Temporal lobe (tissue), 2 donors: ENCODE data around the gene FN3KRP. TPM values are rescaled to one million over a fixed set of nuclear protein-coding genes. Genes with fewer than 3 reads are reported as not detected.

Source experiments
- small RNA-seq: library from RNA; depleted of rRNA; stranded (forward); fragments of <200 nt; gene quantifications from one replicate; pipeline ENCODE3, GENCODE V24; 2014; ENCODE audit warnings: low replicate concordance
- total RNA-seq: library from RNA; depleted of rRNA; stranded (reverse); fragments of >200 nt; gene quantifications from one replicate; pipeline ENCODE4 v1.2.3, GENCODE V29; 2014

FN3KRP gene
- total RNA-seq, 1 donor from 2014 or later: 25.6 TPM

Small RNA genes within 50 kb of the gene (small RNA-seq; reads per million reads assigned to genes)
- gene MIR4525: not detected

Other genes with a start within 250 kb of the FN3KRP start
- gene FOXK2, start 197.0 kb upstream of the FN3KRP start, total RNA-seq: 27.8 TPM
- 43.0 TPM for gene WDR45B, start 68.3 kb upstream of the FN3KRP start, total RNA-seq
- 13.0 TPM for gene RAB40B, start 18.0 kb upstream of the FN3KRP start, total RNA-seq
- 32.9 TPM for gene FN3K, start 18.9 kb downstream of the FN3KRP start, total RNA-seq
- 63.4 TPM for gene TBCD, start 35.4 kb downstream of the FN3KRP start, total RNA-seq
- not detected for gene ZNF750, start 123.3 kb downstream of the FN3KRP start, total RNA-seq